Activated CD4-positive, alpha-beta T cell treated with anti-CD3 and anti-CD28 coated beads, Interleukin-2, amount 10 ng/mL, durations not matched to agents 24 days and 14 days (primary cell): ENCODE measurements around the gene NDE1. TPM values are rescaled to one million over a fixed set of nuclear protein-coding genes. Genes with fewer than 3 reads are reported as not detected.
A peak's percentile ranks its signal among the peaks of the same experiment; 100 is the strongest.

ENCODE experiments used
- DNase-seq: peaks from one replicate; pipeline ENCODE4 v3.0.0; 2022
- H3K27ac Mint-ChIP-seq: one replicate; pipeline ENCODE4 v1.8.0; 2022; ENCODE audit warnings: mild to moderate bottlenecking, mixed read lengths
- H3K27me3 Mint-ChIP-seq: one replicate; pipeline ENCODE4 v1.8.0; 2022; ENCODE audit warnings: mixed read lengths
- H3K36me3 Mint-ChIP-seq: one replicate; pipeline ENCODE4 v1.8.0; 2022; ENCODE audit warnings: low read depth, mild to moderate bottlenecking, mixed read lengths
- H3K4me1 Mint-ChIP-seq: one replicate; pipeline ENCODE4 v1.8.0; 2021; ENCODE audit warnings: mixed read lengths
- H3K4me3 Mint-ChIP-seq: one replicate; pipeline ENCODE4 v1.8.0; 2022; ENCODE audit warnings: mild to moderate bottlenecking, moderate library complexity, mixed read lengths
- H3K9me3 Mint-ChIP-seq: one replicate; pipeline ENCODE4 v1.8.0; 2021; ENCODE audit warnings: mixed read lengths
- intact Hi-C: fragments of 100-400 bp; cut with micrococcal nuclease; formaldehyde crosslinking; loops from one replicate; pipeline ENCODE4 v1.15.1; 2023
- total RNA-seq: library from RNA; stranded (reverse); gene quantifications from 2 replicates; pipeline ENCODE4 v1.2.3, GENCODE V29; 2022

Gene NDE1
- total RNA-seq, 1 donor from 2014 or later: 85.4 TPM

GRCh38 chr16:15610369-15610871, 39.6 kb upstream of the NDE1 start:
- H3K4me1 Mint-ChIP-seq: peaks cover 11% of the 10 kb centered on the region
- H3K36me3 Mint-ChIP-seq: peaks cover 67% of the 10 kb centered on the region
- no peak overlapping the region for H3K4me3 Mint-ChIP-seq
- H3K9me3 Mint-ChIP-seq: no peaks in the 10 kb centered on the region
- H3K27me3 Mint-ChIP-seq: no peaks in the 10 kb centered on the region
- intact Hi-C loops: no loop called here
- no peak for DNase-seq
- H3K27ac Mint-ChIP-seq: peak overlapping the region; percentile 71

- no peak overlapping the region for H3K4me3 Mint-ChIP-seq
- peaks cover 68% of the 10 kb centered on the region for H3K36me3 Mint-ChIP-seq
- H3K9me3 Mint-ChIP-seq: no peaks in the 10 kb centered on the region
- H3K27me3 Mint-ChIP-seq: no peaks in the 10 kb centered on the region
- intact Hi-C loops: no loop called here
- peaks cover 10% of the 10 kb centered on the region for H3K4me1 Mint-ChIP-seq
- no peak for DNase-seq
- H3K27ac Mint-ChIP-seq: peak overlapping the region; percentile 34
Measured at GRCh38 chr16:15611610-15612009, 38.4 kb upstream of the NDE1 start.

GRCh38 chr16:15613676-15614075, 36.4 kb upstream of the NDE1 start:
- H3K27ac Mint-ChIP-seq: no peak overlapping the region
- no peak overlapping the region for H3K4me3 Mint-ChIP-seq
- H3K27me3 Mint-ChIP-seq: no peaks in the 10 kb centered on the region
- H3K9me3 Mint-ChIP-seq: no peaks in the 10 kb centered on the region
- intact Hi-C loops: no loop called here
- no peak for DNase-seq
- peaks cover 69% of the 10 kb centered on the region for H3K36me3 Mint-ChIP-seq
- H3K4me1 Mint-ChIP-seq: peaks cover 10% of the 10 kb centered on the region

- intact Hi-C loops: no loop called here
- H3K4me3 Mint-ChIP-seq: no peak overlapping the region
- H3K36me3 Mint-ChIP-seq: peaks cover 62% of the 10 kb centered on the region
- H3K27me3 Mint-ChIP-seq: no peaks in the 10 kb centered on the region
- H3K9me3 Mint-ChIP-seq: no peaks in the 10 kb centered on the region
- peaks cover 3% of the 10 kb centered on the region for H3K4me1 Mint-ChIP-seq
- DNase-seq: no peak
- no peak overlapping the region for H3K27ac Mint-ChIP-seq
Measured at GRCh38 chr16:15616012-15616411, 34.0 kb upstream of the NDE1 start.

- Mint-ChIP-seq H3K36me3 (peaks cover 66% of the 10 kb centered on the region), H3K27ac (no peak overlapping the region), H3K9me3 (no peaks in the 10 kb centered on the region), H3K27me3 (no peaks in the 10 kb centered on the region), H3K4me3 (no peak overlapping the region), H3K4me1 (peaks cover 3% of the 10 kb centered on the region)
- no peak for DNase-seq
- intact Hi-C loops: no loop called here
Measured at GRCh38 chr16:15616475-15617165, 33.4 kb upstream of the NDE1 start.

GRCh38 chr16:15617901-15618300, 32.1 kb upstream of the NDE1 start:
- Mint-ChIP-seq H3K4me3 (no peak overlapping the region), H3K27ac (peak overlapping the region; percentile 53), H3K36me3 (peaks cover 64% of the 10 kb centered on the region)

GRCh38 chr16:15618392-15618791, 31.7 kb upstream of the NDE1 start:
- Mint-ChIP-seq H3K4me1 (peaks cover 3% of the 10 kb centered on the region), H3K27ac (peak overlapping the region; percentile 14), H3K9me3 (no peaks in the 10 kb centered on the region), H3K27me3 (no peaks in the 10 kb centered on the region), H3K36me3 (peaks cover 62% of the 10 kb centered on the region), H3K4me3 (no peak overlapping the region)
- intact Hi-C loops: no loop called here
- DNase-seq: no peak

More at GRCh38 chr16:15617901-15618300, 32.1 kb upstream of the NDE1 start:
- H3K27me3 Mint-ChIP-seq: no peaks in the 10 kb centered on the region
- no peak for DNase-seq
- no peaks in the 10 kb centered on the region for H3K9me3 Mint-ChIP-seq
- peaks cover 3% of the 10 kb centered on the region for H3K4me1 Mint-ChIP-seq
- intact Hi-C loops: no loop called here

- no peak for DNase-seq
- H3K27me3 Mint-ChIP-seq: no peaks in the 10 kb centered on the region
- H3K36me3 Mint-ChIP-seq: peaks cover 67% of the 10 kb centered on the region
- H3K27ac Mint-ChIP-seq: no peak overlapping the region
- peaks cover 3% of the 10 kb centered on the region for H3K4me1 Mint-ChIP-seq
- H3K4me3 Mint-ChIP-seq: no peak overlapping the region
- no peaks in the 10 kb centered on the region for H3K9me3 Mint-ChIP-seq
- intact Hi-C loops: no loop called here
Measured at GRCh38 chr16:15620611-15621195, 29.3 kb upstream of the NDE1 start.

- H3K9me3 Mint-ChIP-seq: no peaks in the 10 kb centered on the region
- H3K36me3 Mint-ChIP-seq: peaks cover 61% of the 10 kb centered on the region
- intact Hi-C loops: no loop called here
- H3K27ac Mint-ChIP-seq: no peak overlapping the region
- DNase-seq: no peak
- no peaks in the 10 kb centered on the region for H3K27me3 Mint-ChIP-seq
- no peak overlapping the region for H3K4me3 Mint-ChIP-seq
- peaks cover 3% of the 10 kb centered on the region for H3K4me1 Mint-ChIP-seq
Measured at GRCh38 chr16:15621456-15621855, 28.6 kb upstream of the NDE1 start.

- Mint-ChIP-seq H3K4me1 (peaks cover 3% of the 10 kb centered on the region), H3K27me3 (no peaks in the 10 kb centered on the region), H3K36me3 (peaks cover 58% of the 10 kb centered on the region), H3K27ac (no peak overlapping the region), H3K4me3 (no peak overlapping the region), H3K9me3 (no peaks in the 10 kb centered on the region)
- DNase-seq: no peak
- intact Hi-C loops: no loop called here
Measured at GRCh38 chr16:15621889-15622288, 28.2 kb upstream of the NDE1 start.

GRCh38 chr16:15631730-15632409, 18.2 kb upstream of the NDE1 start:
- Mint-ChIP-seq H3K27ac (no peak overlapping the region), H3K36me3 (peaks cover 65% of the 10 kb centered on the region)
- intact Hi-C loops: no loop called here

GRCh38 chr16:15635926-15636325, 14.1 kb upstream of the NDE1 start:
- peaks cover 10% of the 10 kb centered on the region for H3K9me3 Mint-ChIP-seq
- peaks cover 54% of the 10 kb centered on the region for H3K4me1 Mint-ChIP-seq
- peak overlapping the region; percentile 66 for H3K4me3 Mint-ChIP-seq
- intact Hi-C loops: loop anchor here (5.0 kb wide), 1 partner anchor 66 kb away; no protein-coding TSS in a partner anchor
- peak overlapping the region; percentile 91 for H3K27ac Mint-ChIP-seq
- no peaks in the 10 kb centered on the region for H3K27me3 Mint-ChIP-seq
- H3K36me3 Mint-ChIP-seq: peaks cover 73% of the 10 kb centered on the region
- DNase-seq: no peak

More at GRCh38 chr16:15631730-15632409, 18.2 kb upstream of the NDE1 start:
- Mint-ChIP-seq H3K27me3 (no peaks in the 10 kb centered on the region), H3K4me3 (no peak overlapping the region), H3K9me3 (peaks cover 3% of the 10 kb centered on the region), H3K4me1 (peaks cover 27% of the 10 kb centered on the region)
- no peak for DNase-seq

- no peaks in the 10 kb centered on the region for H3K27me3 Mint-ChIP-seq
- H3K9me3 Mint-ChIP-seq: peaks cover 10% of the 10 kb centered on the region
- peak overlapping the region; percentile 66 for H3K4me3 Mint-ChIP-seq
- peak; percentile 71 for DNase-seq
- peaks cover 71% of the 10 kb centered on the region for H3K36me3 Mint-ChIP-seq
- intact Hi-C loops: loop anchor here (5.0 kb wide), 1 partner anchor 66 kb away; no protein-coding TSS in a partner anchor
- H3K27ac Mint-ChIP-seq: peak overlapping the region; percentile 91
- peaks cover 59% of the 10 kb centered on the region for H3K4me1 Mint-ChIP-seq
Measured at GRCh38 chr16:15636392-15636873, 13.6 kb upstream of the NDE1 start.
